Keratinocyte (primary cell): ENCODE results near the gene GNB1L. TPM values are rescaled to one million over a fixed set of nuclear protein-coding genes. Genes with fewer than 3 reads are reported as not detected.

Experiments
- DNase-seq: peaks from one replicate; pipeline ENCODE4 v3.0.0-alpha.2; 2011; ENCODE audit warnings: low read depth, missing footprints, low spot score
- FAIRE-seq: peaks from 2 replicates; lab custom pipeline; 2011; peaks lifted over from hg19 to GRCh38; lab: Jason Lieb, UNC
- H2AFZ ChIP-seq: 2 replicates; pipeline ENCODE4 v1.6.0; 2012; ENCODE audit warnings: low read length, control low read depth, inconsistent platforms; ENCODE audit not compliant: control insufficient read depth
- H3K27ac ChIP-seq: 2 replicates; pipeline ENCODE4 v1.5.1; 2011; ENCODE audit warnings: low read length; ENCODE audit not compliant: control insufficient read depth, insufficient read depth
- H3K27me3 ChIP-seq: 3 replicates; pipeline ENCODE4 v1.6.0; 2011; ENCODE audit warnings: low read length; ENCODE audit not compliant: control insufficient read depth, insufficient read depth; ENCODE audit errors: extremely low read depth
- H3K36me3 ChIP-seq, 2 experiments: 2 replicates in 1 of 2; 3 replicates in 1 of 2; pipeline ENCODE4 v1.5.1; 2011; ENCODE audit warnings: low read length in 2 of 2, mild to moderate bottlenecking in 1 of 2; ENCODE audit not compliant: control insufficient read depth in 2 of 2, insufficient read depth in 2 of 2; ENCODE audit errors: extremely low read depth in 1 of 2
- H3K4me1 ChIP-seq: 3 replicates; pipeline ENCODE4 v1.5.1; 2011; ENCODE audit warnings: low read length; ENCODE audit not compliant: control insufficient read depth, insufficient read depth; ENCODE audit errors: extremely low read depth
- H3K4me2 ChIP-seq: 3 replicates; pipeline ENCODE4 v1.6.0; 2011; ENCODE audit warnings: low read depth, low read length; ENCODE audit not compliant: control insufficient read depth, insufficient read depth; ENCODE audit errors: extremely low read depth
- H3K4me3 ChIP-seq, 3 experiments: fragments of 200-600 bp in 1 of 3; sonication (generic) in 1 of 3; 2 replicates in 2 of 3; 3 replicates in 1 of 3; pipeline ENCODE4 v1.5.1; 2011 to 2016; ENCODE audit warnings: low read length in 3 of 3, mild to moderate bottlenecking in 3 of 3, control low read depth in 2 of 3, inconsistent platforms in 1 of 3, low read depth in 1 of 3, mixed read lengths in 1 of 3, mixed run types in 1 of 3, moderate library complexity in 1 of 3; ENCODE audit not compliant: control insufficient read depth in 2 of 3, insufficient read depth in 2 of 3; ENCODE audit errors: extremely low read depth in 1 of 3
- H3K79me2 ChIP-seq: 2 replicates; pipeline ENCODE4 v1.6.0; 2012; ENCODE audit warnings: low read length; ENCODE audit not compliant: control insufficient read depth, insufficient read depth
- H3K9ac ChIP-seq: 3 replicates; pipeline ENCODE4 v1.6.0; 2011; ENCODE audit warnings: low read length; ENCODE audit not compliant: control insufficient read depth, insufficient read depth; ENCODE audit errors: extremely low read depth
- H3K9me1 ChIP-seq: 3 replicates; pipeline ENCODE4 v1.6.0; 2011; ENCODE audit warnings: low read length; ENCODE audit not compliant: control insufficient read depth, insufficient read depth; ENCODE audit errors: extremely low read depth
- H3K9me3 ChIP-seq: 2 replicates; pipeline ENCODE4 v1.5.1; 2012; ENCODE audit warnings: low read depth, low read length; ENCODE audit not compliant: control insufficient read depth
- H4K20me1 ChIP-seq: 3 replicates; pipeline ENCODE4 v1.6.0; 2011; ENCODE audit warnings: low read length; ENCODE audit not compliant: control insufficient read depth, insufficient read depth; ENCODE audit errors: extremely low read depth
- CTCF ChIP-seq, 3 experiments: IDR thresholded peaks in 1 of 3; conservative IDR thresholded peaks in 1 of 3; optimal IDR thresholded peaks in 1 of 3; 2 replicates in 2 of 3; 3 replicates in 1 of 3; pipeline versions ENCODE3 to v1.5.1; 2011; ENCODE audit warnings: low read length in 3 of 3, mild to moderate bottlenecking in 3 of 3, moderate library complexity in 2 of 3, control low read depth in 1 of 3, inconsistent platforms in 1 of 3; ENCODE audit not compliant: insufficient read depth in 2 of 3; ENCODE audit errors: extremely low read depth in 1 of 3
- EZH2 ChIP-seq: IDR thresholded peaks from one replicate; pipeline ENCODE4 v1.6.1; 2012; ENCODE audit warnings: inconsistent platforms, mild to moderate bottlenecking, low read length, moderate library complexity
- dilution Hi-C: fragments of 300-500 bp; cut with MboI; formaldehyde crosslinking; loops from one replicate; pipeline ENCODE4 v1.7.0; 2020; ENCODE audit warnings: low sequenced_read_pairs; ENCODE audit not compliant: extremely low pct_ligation_motif_present
- polyA plus RNA-seq, 5 experiments: library from polyadenylated mRNA; depleted of rRNA in 3 of 5; stranded (reverse) in 3 of 5; stranded (forward) in 1 of 5; unstranded in 1 of 5; fragments of >200 nt; gene quantifications; 1 replicate in 1 of 5; 2 replicates in 3 of 5; 3 replicates in 1 of 5; pipeline versions ENCODE4 v1.2.1 to v1.2.3, GENCODE V29; 2011 to 2012; ENCODE audit warnings: missing spikeins in 2 of 5, low read depth in 1 of 5, low replicate concordance in 1 of 5

Gene GNB1L
- polyA plus RNA-seq, 1 donor (not counting 4 experiments of a cell fraction or from before 2014, with no cell fraction given), result 2.0 TPM

GRCh38 chr22:19758896-19759426 lies 95.7 kb downstream of the GNB1L start:
- Histone ChIP-seq H3K9me3 (no peaks in the 10 kb centered on the region), H3K9ac (no peak overlapping the region), H3K27me3 (peaks cover 55% of the 10 kb centered on the region), H3K4me3 (no peak overlapping the region), H3K4me1 (peaks cover 6% of the 10 kb centered on the region), H3K36me3 (no peaks in the 10 kb centered on the region), H3K4me2 (no peak overlapping the region), H3K9me1 (no peaks in the 10 kb centered on the region), H3K27ac (no peak overlapping the region), H3K79me2 (no peaks in the 10 kb centered on the region), H2AFZ (no peak overlapping the region), H4K20me1 (no peaks in the 10 kb centered on the region)
- no peak for TF ChIP-seq CTCF (optimal IDR thresholded peaks at IDR 0.05 in 1 of 3, IDR thresholded peaks at IDR 0.05 in 1 of 3, conservative IDR thresholded peaks at IDR 0.05 in 1 of 3; ENCODE audit: extremely low read depth in 1 of 3, insufficient read depth in 2 of 3, low read length in 3 of 3)
- TF ChIP-seq EZH2, result no peak
- dilution Hi-C loops, result no loop called here
- DNase-seq (no peak), FAIRE-seq (no peak)

GRCh38 chr22:19757985-19758895 lies 96.4 kb downstream of the GNB1L start:
- H3K27me3 ChIP-seq, result peaks cover 57% of the 10 kb centered on the region
- no peak for FAIRE-seq
- DNase-seq, result no peak

More at GRCh38 chr22:19757985-19758895, 96.4 kb downstream of the GNB1L start:
- Histone ChIP-seq H3K79me2 (no peaks in the 10 kb centered on the region), H3K9me1 (no peaks in the 10 kb centered on the region), H3K4me2 (no peak overlapping the region), H3K9me3 (no peaks in the 10 kb centered on the region), H3K4me3 (no peak overlapping the region), H4K20me1 (no peaks in the 10 kb centered on the region), H2AFZ (no peak overlapping the region), H3K36me3 (no peaks in the 10 kb centered on the region), H3K4me1 (peaks cover 6% of the 10 kb centered on the region), H3K9ac (no peak overlapping the region), H3K27ac (no peak overlapping the region)
- dilution Hi-C loops, result no loop called here
- TF ChIP-seq CTCF (optimal IDR thresholded peaks at IDR 0.05 in 1 of 3, IDR thresholded peaks at IDR 0.05 in 1 of 3, conservative IDR thresholded peaks at IDR 0.05 in 1 of 3; ENCODE audit: extremely low read depth in 1 of 3, insufficient read depth in 2 of 3, low read length in 3 of 3), result no peak
- TF ChIP-seq EZH2, result no peak
